ENCODE results near the gene ALAS1.

GRCh38 chr3:52218026-52218425 lies 20.1 kb downstream of the ALAS1 start:
- TF ChIP-seq CTCF (conservative IDR thresholded peaks at IDR 0.05; ENCODE audit: low read depth, low read length) (no peak), EZH2phosphoT487 (IDR thresholded peaks at IDR 0.05; ENCODE audit: borderline replicate concordance, low read length) (no peak)

Data from PC-3 (cell line).